H1 (cell line): ENCODE data around the gene EVC2. TPM values are rescaled to one million over a fixed set of nuclear protein-coding genes. Genes with fewer than 3 reads are reported as not detected.

Experiments used
- CBX8 ChIP-seq: fragments of 300-800, 300-1000 bp; sonication (generic); IDR thresholded peaks from 2 replicates; pipeline ENCODE4 v1.7.1; 2016; ENCODE audit warnings: low read depth, low read length, borderline replicate concordance
- JUND ChIP-seq: IDR thresholded peaks from 2 replicates; pipeline ENCODE4 v1.6.1; 2011; ENCODE audit warnings: mild to moderate bottlenecking, improper control_type of control experiment, low read length
- POU5F1 ChIP-seq: IDR thresholded peaks from 2 replicates; pipeline ENCODE4 v1.6.1; 2011; ENCODE audit warnings: low read depth, mild to moderate bottlenecking, low read length, moderate library complexity
- RNF2 ChIP-seq: fragments of 200-900, 300-1000 bp; sonication (generic); IDR thresholded peaks from 2 replicates; pipeline ENCODE4 v1.7.1; 2016; ENCODE audit warnings: borderline replicate concordance, low read depth, mild to moderate bottlenecking, antibody characterized with exemption, low read length; ENCODE audit not compliant: poor library complexity, severe bottlenecking; ENCODE audit errors: missing control alignments
- TAF1 ChIP-seq: IDR thresholded peaks from 2 replicates; pipeline ENCODE4 v1.6.1; 2011; ENCODE audit warnings: mild to moderate bottlenecking, low read depth, low read length
- TEAD4 ChIP-seq: IDR thresholded peaks from 2 replicates; pipeline ENCODE4 v1.6.1; 2012; ENCODE audit warnings: low read depth, low read length, inconsistent platforms, mixed read lengths
- polyA plus RNA-seq, 7 experiments: library from polyadenylated mRNA; depleted of rRNA in 3 of 7; stranded (reverse) in 5 of 7; unstranded in 2 of 7; fragments of >200 nt in 5 of 7; fragments of 200-250 nt in 2 of 7; gene quantifications; 1 replicate in 5 of 7; 2 replicates in 1 of 7; 4 replicates in 1 of 7; pipeline versions ENCODE4 v1.2.1 to v1.2.3, GENCODE V29; 2011 to 2013; ENCODE audit warnings: missing spikeins in 2 of 7, mixed read lengths in 2 of 7
- total RNA-seq: library from RNA; stranded (reverse); fragmentation: NEBNext Ultra II Directional; extraction: Animal tissue kit (Norgen Biotek cat#: 25700); gene quantifications from 2 replicates; pipeline ENCODE4 v1.2.1, GENCODE V29; 2021

Gene EVC2
- total and polyA plus RNA-seq, 2 of the 8 experiments (the other 6 are each of a cell fraction or from before 2014, with no cell fraction given), result 0.73 to 5.9 TPM

DNA sequence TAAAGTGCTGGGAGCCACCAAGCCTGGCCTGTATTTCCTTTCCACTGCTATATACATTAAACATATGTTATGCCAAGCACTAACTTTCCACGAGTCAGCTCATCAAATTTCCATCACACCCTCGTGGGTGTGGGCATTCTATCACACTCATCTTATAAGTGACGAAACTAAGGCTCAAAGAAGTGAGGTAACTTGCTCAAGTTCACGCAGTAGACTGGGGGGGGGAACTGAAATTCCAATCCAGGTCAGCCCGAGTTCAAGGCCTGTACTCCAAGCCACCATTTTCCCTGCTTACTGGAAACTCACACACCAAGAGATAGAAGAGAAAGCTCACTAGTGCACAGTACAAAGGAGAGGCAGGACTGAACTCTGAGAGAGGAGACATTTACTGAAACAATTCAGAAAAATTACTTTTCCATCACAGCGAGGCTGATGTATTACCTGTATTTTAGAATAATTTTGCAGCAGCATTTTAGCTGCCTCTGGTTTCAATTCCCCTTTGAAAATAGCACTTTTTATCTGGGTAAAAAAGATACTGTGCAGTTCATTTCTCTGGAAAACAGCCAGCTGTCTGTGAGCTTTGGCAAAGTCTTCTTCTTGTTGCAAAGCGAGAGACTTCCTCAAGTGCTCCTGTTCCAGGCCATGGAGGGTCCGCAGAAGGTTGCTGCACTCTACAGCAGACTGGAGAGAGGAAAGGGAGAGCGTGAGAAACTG, 76.8 kb downstream of the EVC2 start (continued):
- TF ChIP-seq TAF1 (no peak), TEAD4 (no peak), CBX8 (no peak), JUND (no peak), POU5F1 (no peak), RNF2 (no peak)
